ENCODE measurements around the gene IFI6. TPM values are rescaled to one million over a fixed set of nuclear protein-coding genes. Genes with fewer than 3 reads are reported as not detected.
A peak's percentile ranks its signal among the peaks of the same experiment; 100 is the strongest.

The IFI6 gene
- total and polyA plus RNA-seq, 2 donors (not counting 1 experiment from before 2014, with no cell fraction given), result 11.7 to 12.0 TPM

GRCh38 chr1:27719286-27720251 is 47.6 kb upstream of the IFI6 start:
- Histone ChIP-seq H3K79me2 (ENCODE audit: control insufficient read depth, insufficient read depth, low read length) (no peaks in the 10 kb centered on the region), H3K4me2 (replicated peaks; ENCODE audit: low read depth, low read length, poor library complexity, severe bottlenecking) (no peak overlapping the region), H3K4me3 (ENCODE audit: control extremely low read depth in 1 of 5, extremely low read depth in 1 of 5, insufficient read depth in 1 of 5, low read depth in 2 of 5, low read length in 4 of 5) (no peak overlapping the region), H3K9ac (ENCODE audit: low read length) (no peak overlapping the region), H3K9me3 (ENCODE audit: control extremely low read depth in 1 of 3, control insufficient read depth in 2 of 3, insufficient read depth in 1 of 3, low read length in 2 of 3) (peaks cover 0 to 10% (median 0%) of the 10 kb centered on the region in 3 donors), H3K36me3 (replicated peaks in 1 of 2; ENCODE audit: control extremely low read depth in 1 of 2, control insufficient read depth in 1 of 2, extremely low read depth in 1 of 2, insufficient read depth in 2 of 2, low read length in 1 of 2) (no peaks in the 10 kb centered on the region), H3K27me3 (replicated peaks in 1 of 4; ENCODE audit: control extremely low read depth in 1 of 4, control insufficient read depth in 3 of 4, insufficient read depth in 4 of 4, low read length in 3 of 4) (peaks cover 0 to 3% (median 0%) of the 10 kb centered on the region in 4 experiments), H3K27ac (ENCODE audit: low read length in 2 of 2) (no peak overlapping the region), H2AFZ (ENCODE audit: insufficient read depth, low read depth, low read length, poor library complexity, severe bottlenecking) (no peak overlapping the region), H3K4me1 (ENCODE audit: control insufficient read depth in 2 of 2, insufficient read depth in 2 of 2, low read length in 2 of 2) (no peaks in the 10 kb centered on the region), H4K20me1 (ENCODE audit: control insufficient read depth, insufficient read depth, low read length, poor library complexity, severe bottlenecking) (no peaks in the 10 kb centered on the region)
- peaks cover 1% of the 10 kb centered on the region for H3K4me1 Mint-ChIP-seq
- CTCF ChIA-PET, result interaction anchor here (0.5 to 1.4 kb wide), 6 partner anchors 47 to 809 kb away, joined by 3 to 8 read pairs (median 5); partner anchors contain the start of gene IFI6
- POLR2A ChIA-PET, result no interaction called here
- WGBS (ENCODE audit: insufficient coverage), result 80% methylated on average over 4 of the region's 5 CpGs
- TF ChIP-seq EZH2 (IDR thresholded peaks at IDR 0.05; ENCODE audit: borderline replicate concordance, insufficient read depth, low read depth, low read length, poor library complexity, severe bottlenecking) (no peak), CTCF (IDR thresholded peaks at IDR 0.05) (peak; percentile 32)
- intact Hi-C loops (cut with micrococcal nuclease), result loop anchor here (10.0 kb wide), 1 partner anchor 115 kb away; the partner anchor contains the start of gene AHDC1
- no peak overlapping the region for H3K4me3 Mint-ChIP-seq
- H3K9me3 Mint-ChIP-seq (ENCODE audit: insufficient read depth), result peaks cover 9% of the 10 kb centered on the region
- no peak for DNase-seq
- no peak for ATAC-seq (ENCODE audit: low read depth)
- H3K27me3 Mint-ChIP-seq, result peaks cover 25% of the 10 kb centered on the region
- H3K27ac Mint-ChIP-seq, result no peak overlapping the region

Data from B cell (primary cell).